Measurements from ENCODE around the gene OLFM3.

OLFM3 gene

DNA sequence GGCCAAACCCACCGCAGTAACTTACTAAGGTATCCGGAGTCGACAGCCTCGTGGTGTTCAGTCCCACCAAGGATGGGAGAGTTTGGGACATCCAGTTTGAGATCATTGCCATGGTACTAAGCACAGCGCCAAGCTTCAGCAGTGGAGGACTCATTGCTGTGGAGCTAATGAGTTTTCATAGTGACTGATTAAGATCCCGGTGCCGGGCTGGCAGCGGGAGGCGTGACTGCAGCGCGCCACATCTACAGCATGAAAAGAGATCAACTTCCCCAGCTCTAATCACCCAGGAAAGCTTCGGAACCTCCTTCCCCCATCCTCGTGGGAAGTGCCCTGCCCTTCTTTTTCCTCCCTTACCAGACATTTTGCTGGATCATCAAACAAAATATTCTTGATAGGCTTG lies 149.9 kb downstream of the OLFM3 start:
- DNase-seq (ENCODE audit: low read depth in 1 of 2, low spot score in 1 of 2) = no peak
- Histone ChIP-seq H3K4me3 (replicated peaks; ENCODE audit: insufficient read depth, low read length) (no peak overlapping the region), H3K27ac (replicated peaks) (no peak overlapping the region)

DNA sequence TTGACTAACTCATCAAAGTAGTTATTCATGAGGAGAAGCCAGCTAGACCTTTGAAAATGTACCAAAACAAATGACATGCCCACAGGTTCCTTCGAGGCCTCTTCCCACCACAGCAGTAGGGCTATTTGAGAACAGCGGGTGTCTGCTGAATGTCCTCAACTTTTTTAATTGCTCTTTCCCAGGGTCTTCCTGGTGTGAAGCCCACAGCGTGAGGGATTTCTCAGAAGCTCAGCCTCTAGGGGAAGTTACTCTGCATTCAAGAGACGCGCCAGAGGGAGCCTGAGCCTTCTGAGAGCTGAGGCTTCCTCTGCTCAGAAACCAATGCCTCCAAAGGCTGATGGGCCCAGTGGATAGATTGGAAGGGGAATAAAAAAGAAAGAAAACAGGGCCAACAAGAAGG lies 153.6 kb downstream of the OLFM3 start:
- no peak overlapping the region for H3K27ac ChIP-seq (replicated peaks)
- DNase-seq (ENCODE audit: low read depth in 1 of 2, low spot score in 1 of 2) = no peak
- no peak for TF ChIP-seq POLR2AphosphoS5 (IDR thresholded peaks at IDR 0.05; ENCODE audit: low read depth)
- TF ChIP-seq GABPA (IDR thresholded peaks at IDR 0.05; ENCODE audit: low read depth) = no peak
- TF ChIP-seq SPI1 (IDR thresholded peaks at IDR 0.05; ENCODE audit: borderline replicate concordance, low read depth) = no peak
- TF ChIP-seq, protein P1, sequence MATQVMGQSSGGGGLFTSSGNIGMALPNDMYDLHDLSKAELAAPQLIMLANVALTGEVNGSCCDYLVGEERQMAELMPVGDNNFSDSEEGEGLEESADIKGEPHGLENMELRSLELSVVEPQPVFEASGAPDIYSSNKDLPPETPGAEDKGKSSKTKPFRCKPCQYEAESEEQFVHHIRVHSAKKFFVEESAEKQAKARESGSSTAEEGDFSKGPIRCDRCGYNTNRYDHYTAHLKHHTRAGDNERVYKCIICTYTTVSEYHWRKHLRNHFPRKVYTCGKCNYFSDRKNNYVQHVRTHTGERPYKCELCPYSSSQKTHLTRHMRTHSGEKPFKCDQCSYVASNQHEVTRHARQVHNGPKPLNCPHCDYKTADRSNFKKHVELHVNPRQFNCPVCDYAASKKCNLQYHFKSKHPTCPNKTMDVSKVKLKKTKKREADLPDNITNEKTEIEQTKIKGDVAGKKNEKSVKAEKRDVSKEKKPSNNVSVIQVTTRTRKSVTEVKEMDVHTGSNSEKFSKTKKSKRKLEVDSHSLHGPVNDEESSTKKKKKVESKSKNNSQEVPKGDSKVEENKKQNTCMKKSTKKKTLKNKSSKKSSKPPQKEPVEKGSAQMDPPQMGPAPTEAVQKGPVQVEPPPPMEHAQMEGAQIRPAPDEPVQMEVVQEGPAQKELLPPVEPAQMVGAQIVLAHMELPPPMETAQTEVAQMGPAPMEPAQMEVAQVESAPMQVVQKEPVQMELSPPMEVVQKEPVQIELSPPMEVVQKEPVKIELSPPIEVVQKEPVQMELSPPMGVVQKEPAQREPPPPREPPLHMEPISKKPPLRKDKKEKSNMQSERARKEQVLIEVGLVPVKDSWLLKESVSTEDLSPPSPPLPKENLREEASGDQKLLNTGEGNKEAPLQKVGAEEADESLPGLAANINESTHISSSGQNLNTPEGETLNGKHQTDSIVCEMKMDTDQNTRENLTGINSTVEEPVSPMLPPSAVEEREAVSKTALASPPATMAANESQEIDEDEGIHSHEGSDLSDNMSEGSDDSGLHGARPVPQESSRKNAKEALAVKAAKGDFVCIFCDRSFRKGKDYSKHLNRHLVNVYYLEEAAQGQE (IDR thresholded peaks at IDR 0.05; ENCODE audit: insufficient replicate concordance, low read depth) = no peak
- TF ChIP-seq, protein P2, sequence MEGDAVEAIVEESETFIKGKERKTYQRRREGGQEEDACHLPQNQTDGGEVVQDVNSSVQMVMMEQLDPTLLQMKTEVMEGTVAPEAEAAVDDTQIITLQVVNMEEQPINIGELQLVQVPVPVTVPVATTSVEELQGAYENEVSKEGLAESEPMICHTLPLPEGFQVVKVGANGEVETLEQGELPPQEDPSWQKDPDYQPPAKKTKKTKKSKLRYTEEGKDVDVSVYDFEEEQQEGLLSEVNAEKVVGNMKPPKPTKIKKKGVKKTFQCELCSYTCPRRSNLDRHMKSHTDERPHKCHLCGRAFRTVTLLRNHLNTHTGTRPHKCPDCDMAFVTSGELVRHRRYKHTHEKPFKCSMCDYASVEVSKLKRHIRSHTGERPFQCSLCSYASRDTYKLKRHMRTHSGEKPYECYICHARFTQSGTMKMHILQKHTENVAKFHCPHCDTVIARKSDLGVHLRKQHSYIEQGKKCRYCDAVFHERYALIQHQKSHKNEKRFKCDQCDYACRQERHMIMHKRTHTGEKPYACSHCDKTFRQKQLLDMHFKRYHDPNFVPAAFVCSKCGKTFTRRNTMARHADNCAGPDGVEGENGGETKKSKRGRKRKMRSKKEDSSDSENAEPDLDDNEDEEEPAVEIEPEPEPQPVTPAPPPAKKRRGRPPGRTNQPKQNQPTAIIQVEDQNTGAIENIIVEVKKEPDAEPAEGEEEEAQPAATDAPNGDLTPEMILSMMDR (IDR thresholded peaks at IDR 0.05; ENCODE audit: insufficient read depth, low read length) = no peak

More for the DNA sequence above, 149.9 kb downstream of the OLFM3 start:
- TF ChIP-seq POLR2AphosphoS5 (IDR thresholded peaks at IDR 0.05; ENCODE audit: low read depth) (no peak), SPI1 (IDR thresholded peaks at IDR 0.05; ENCODE audit: borderline replicate concordance, low read depth) (no peak)
- TF ChIP-seq, protein P2 (IDR thresholded peaks at IDR 0.05; ENCODE audit: insufficient read depth, low read length) = no peak
- TF ChIP-seq, protein P1 (IDR thresholded peaks at IDR 0.05; ENCODE audit: insufficient replicate concordance, low read depth) = no peak
- no peaks in the 10 kb centered on the region for H3K27me3 ChIP-seq (ENCODE audit: insufficient read depth, poor library complexity, severe bottlenecking)

DNA sequence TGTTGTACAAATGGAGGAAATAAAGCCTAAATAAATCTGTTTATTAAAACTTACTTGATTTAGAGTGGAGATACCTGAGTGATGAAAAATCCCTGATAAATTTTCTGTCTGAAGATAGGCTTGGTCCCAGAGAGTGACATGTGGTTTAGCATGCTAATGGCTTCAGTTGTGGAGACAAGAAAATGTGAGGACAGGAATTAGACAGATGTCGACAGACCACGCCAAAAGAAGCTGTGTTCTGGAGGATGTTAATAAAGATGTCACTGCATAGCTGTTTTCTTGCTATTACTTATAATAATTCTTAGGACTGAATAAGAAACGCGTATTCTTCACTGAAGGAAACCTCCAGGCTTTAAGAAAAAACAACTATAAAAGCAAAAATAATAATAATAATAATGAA lies 154.9 kb downstream of the OLFM3 start:
- H3K27me3 ChIP-seq (ENCODE audit: insufficient read depth, poor library complexity, severe bottlenecking) = no peaks in the 10 kb centered on the region
- no peak for DNase-seq (ENCODE audit: low read depth in 1 of 2, low spot score in 1 of 2)
- TF ChIP-seq, protein P2 (IDR thresholded peaks at IDR 0.05; ENCODE audit: insufficient read depth, low read length) = no peak
- TF ChIP-seq POLR2AphosphoS5 (IDR thresholded peaks at IDR 0.05; ENCODE audit: low read depth) = no peak
- no peak for TF ChIP-seq SPI1 (IDR thresholded peaks at IDR 0.05; ENCODE audit: borderline replicate concordance, low read depth)
- TF ChIP-seq, protein P1 (IDR thresholded peaks at IDR 0.05; ENCODE audit: insufficient replicate concordance, low read depth) = no peak
- TF ChIP-seq GABPA (IDR thresholded peaks at IDR 0.05; ENCODE audit: low read depth) = no peak
- H3K4me3 ChIP-seq (replicated peaks; ENCODE audit: insufficient read depth, low read length) = no peak overlapping the region
- H3K27ac ChIP-seq (replicated peaks) = no peak overlapping the region

More for the DNA sequence above, 153.6 kb downstream of the OLFM3 start:
- Histone ChIP-seq H3K27me3 (ENCODE audit: insufficient read depth, poor library complexity, severe bottlenecking) (no peaks in the 10 kb centered on the region), H3K4me3 (replicated peaks; ENCODE audit: insufficient read depth, low read length) (no peak overlapping the region)

All from HL-60 (cell line).